Measurements from ENCODE around the gene TRIM33.
A peak's percentile ranks its signal among the peaks of the same experiment; 100 is the strongest.

TRIM33 gene

GRCh38 chr1:114522264-114522575, 11.2 kb upstream of the TRIM33 start:
- no peak overlapping the region for H3K4me3 ChIP-seq (ENCODE audit: low read depth, low read length)
- DNase-seq (ENCODE audit: low read depth): no peak
- TF ChIP-seq MAX (IDR thresholded peaks at IDR 0.05; ENCODE audit: low read depth, low read length) (no peak), MYC (IDR thresholded peaks at IDR 0.05; ENCODE audit: low read depth, low read length) (no peak), CTCF (IDR thresholded peaks at IDR 0.05; ENCODE audit: low read depth, low read length) (no peak), POLR2A (IDR thresholded peaks at IDR 0.05; ENCODE audit: extremely low read depth, insufficient read length) (no peak)

- TF ChIP-seq CTCF (IDR thresholded peaks at IDR 0.05; ENCODE audit: low read depth, low read length) (no peak), MYC (IDR thresholded peaks at IDR 0.05; ENCODE audit: low read depth, low read length) (no peak), POLR2A (IDR thresholded peaks at IDR 0.05; ENCODE audit: extremely low read depth, insufficient read length) (no peak)
- DNase-seq (ENCODE audit: low read depth): no peak
- H3K4me3 ChIP-seq (ENCODE audit: low read depth, low read length): no peak overlapping the region
Observed at GRCh38 chr1:114521396-114522263, 10.6 kb upstream of the TRIM33 start.

GRCh38 chr1:114517348-114517747, 6.3 kb upstream of the TRIM33 start:
- H3K4me3 ChIP-seq (ENCODE audit: low read depth, low read length): no peak overlapping the region
- no peak for DNase-seq (ENCODE audit: low read depth)
- TF ChIP-seq MYC (IDR thresholded peaks at IDR 0.05; ENCODE audit: low read depth, low read length) (no peak), MAX (IDR thresholded peaks at IDR 0.05; ENCODE audit: low read depth, low read length) (no peak), CTCF (IDR thresholded peaks at IDR 0.05; ENCODE audit: low read depth, low read length) (no peak), POLR2A (IDR thresholded peaks at IDR 0.05; ENCODE audit: extremely low read depth, insufficient read length) (no peak)

GRCh38 chr1:114512595-114513280, 1.7 kb upstream of the TRIM33 start:
- no peak for TF ChIP-seq MAX (IDR thresholded peaks at IDR 0.05; ENCODE audit: low read depth, low read length)
- TF ChIP-seq MYC (IDR thresholded peaks at IDR 0.05; ENCODE audit: low read depth, low read length): no peak
- peak; percentile 24 for DNase-seq (ENCODE audit: low read depth)
- H3K4me3 ChIP-seq (ENCODE audit: low read depth, low read length): peak overlapping the region; percentile 71

GRCh38 chr1:114510274-114511031, 550 bp downstream of the TRIM33 start:
- peak; percentile 57 for DNase-seq (ENCODE audit: low read depth)
- H3K4me3 ChIP-seq (ENCODE audit: low read depth, low read length): peak overlapping the region; percentile 80
- no peak for TF ChIP-seq MAX (IDR thresholded peaks at IDR 0.05; ENCODE audit: low read depth, low read length)
- peak; percentile 26; the same call in 1 of the 2 replicates for TF ChIP-seq MYC (IDR thresholded peaks at IDR 0.05; ENCODE audit: low read depth, low read length)

- TF ChIP-seq MYC (IDR thresholded peaks at IDR 0.05; ENCODE audit: low read depth, low read length): no peak
- TF ChIP-seq POLR2A (IDR thresholded peaks at IDR 0.05; ENCODE audit: extremely low read depth, insufficient read length): no peak
- peak overlapping the region; percentile 80 for H3K4me3 ChIP-seq (ENCODE audit: low read depth, low read length)
- no peak for DNase-seq (ENCODE audit: low read depth)
Observed at GRCh38 chr1:114509596-114510273, 1.3 kb downstream of the TRIM33 start.

Measured in NB4 (cell line).